ENCODE data around the gene ANKIB1. TPM values are rescaled to one million over a fixed set of nuclear protein-coding genes. Genes with fewer than 3 reads are reported as not detected.

ANKIB1 gene
- polyA plus RNA-seq, 2 of the 4 experiments (the other 2 are of a cell fraction), result 20.7 to 59.5 TPM

DNA sequence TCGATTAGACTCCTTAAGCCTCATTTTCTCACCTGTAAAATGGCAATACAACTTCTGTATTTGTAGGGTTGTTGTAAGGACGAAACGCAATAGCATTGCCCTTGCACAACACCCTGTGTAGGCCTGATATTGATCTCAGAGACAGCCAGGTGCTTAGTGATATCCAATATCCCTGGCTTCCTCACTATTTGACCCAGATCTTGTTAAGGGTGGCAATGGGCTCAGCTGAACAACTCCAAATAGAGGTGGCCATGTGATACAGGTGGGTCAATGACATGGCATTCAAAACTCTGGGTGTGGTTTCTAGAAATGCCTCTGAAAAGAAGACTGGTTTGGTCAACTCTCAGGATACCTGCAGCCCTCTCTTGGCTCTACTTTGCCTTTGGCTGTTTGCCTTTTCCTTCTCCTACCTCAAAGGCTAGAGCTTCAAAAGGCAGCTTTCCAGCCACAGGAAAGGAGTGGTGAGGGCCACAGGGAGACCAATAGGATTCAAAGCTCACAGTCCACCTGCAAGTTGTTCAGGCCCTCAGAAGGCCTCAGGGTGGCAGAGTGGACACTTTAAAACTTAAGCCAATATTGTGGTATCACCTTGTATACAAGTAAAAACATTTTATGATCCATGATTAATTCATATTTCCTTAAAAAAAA is 186.6 kb downstream of the ANKIB1 start:
- H3K4me2 ChIP-seq, result no peak overlapping the region
- H3K27ac ChIP-seq, result no peak overlapping the region
- DNase-seq (ENCODE audit: low read depth in 1 of 2, low spot score in 1 of 2) (no peak), FAIRE-seq (no peak), ATAC-seq (no peak)
- H3K4me1 ChIP-seq, result no peaks in the 10 kb centered on the region
- ChIA-PET CTCF (interaction anchor here (1.9 kb wide), 1 partner anchor 14 kb away, joined by 9 read pairs; the partner anchor contains the start of gene GATAD1), POLR2A (no interaction called here)
- TF ChIP-seq HOXB13 (CRISPR knock-in tag; IDR thresholded peaks at IDR 0.05; ENCODE audit: low read depth) (no peak), HMGXB4 (CRISPR knock-in tag; IDR thresholded peaks at IDR 0.05; ENCODE audit: borderline replicate concordance) (no peak), GATA3 (IDR thresholded peaks at IDR 0.05; ENCODE audit: borderline replicate concordance) (no peak), POLR2A (IDR thresholded peaks at IDR 0.05; ENCODE audit: low read length) (no peak), BHLHE40 (IDR thresholded peaks at IDR 0.05; ENCODE audit: low read depth, low read length) (no peak), EHF (CRISPR knock-in tag; IDR thresholded peaks at IDR 0.05) (no peak)
- no peak overlapping the region for H3K4me3 ChIP-seq
- 68% methylated on average over 3 of the region's 3 CpGs for WGBS (ENCODE audit: missing lambda C conversion rate)
- H3K9me3 ChIP-seq, result no peaks in the 10 kb centered on the region

DNA sequence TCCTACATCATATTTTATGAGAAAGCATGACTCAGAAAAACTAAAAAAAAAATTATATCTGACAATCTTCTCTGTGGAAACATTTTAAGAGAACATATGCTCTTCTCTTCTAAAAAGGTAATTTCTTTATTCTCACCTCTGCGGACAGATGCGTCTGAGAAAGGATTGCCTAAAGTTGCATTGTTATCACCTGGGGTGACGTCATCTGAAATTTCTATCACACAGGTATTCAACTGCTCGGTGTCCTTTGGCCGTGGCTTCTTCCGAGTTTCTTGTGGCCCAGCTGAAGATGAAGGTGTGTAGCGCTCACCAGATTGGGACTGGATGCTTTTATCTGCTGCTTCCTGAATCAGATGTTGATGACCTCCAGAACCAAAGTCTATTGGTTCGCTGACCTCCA is 187.2 kb downstream of the ANKIB1 start:
- 86% methylated on average over 8 of the region's 8 CpGs for WGBS (ENCODE audit: missing lambda C conversion rate)
- ATAC-seq, result no peak
- Histone ChIP-seq H3K4me3 (no peak overlapping the region), H3K4me1 (no peaks in the 10 kb centered on the region), H3K4me2 (no peak overlapping the region), H3K27ac (no peak overlapping the region), H3K9me3 (no peaks in the 10 kb centered on the region)
- no peak for FAIRE-seq
- POLR2A ChIA-PET, result no interaction called here
- no peak for DNase-seq (ENCODE audit: low read depth in 1 of 2, low spot score in 1 of 2)
- TF ChIP-seq POLR2AphosphoS2 (conservative IDR thresholded peaks at IDR 0.05; ENCODE audit: low read length) (no peak), JUNB (IDR thresholded peaks at IDR 0.05) (no peak), RFX5 (IDR thresholded peaks at IDR 0.05) (no peak), HES2 (IDR thresholded peaks at IDR 0.05) (no peak), TFCP2L1 (CRISPR knock-in tag; IDR thresholded peaks at IDR 0.05) (no peak), TP53 (CRISPR knock-in tag; IDR thresholded peaks at IDR 0.05) (no peak), PHF8 (IDR thresholded peaks at IDR 0.05; ENCODE audit: borderline replicate concordance, low read depth) (no peak), USF2 (IDR thresholded peaks at IDR 0.05) (no peak), CBX8 (IDR thresholded peaks at IDR 0.05) (no peak), EHMT2 (IDR thresholded peaks at IDR 0.05; ENCODE audit: low read depth) (no peak), MAX (IDR thresholded peaks at IDR 0.05) (no peak), HOXB13 (CRISPR knock-in tag; IDR thresholded peaks at IDR 0.05; ENCODE audit: low read depth) (no peak), CEBPB (IDR thresholded peaks at IDR 0.05) (no peak), RNF2 (IDR thresholded peaks at IDR 0.05; ENCODE audit: borderline replicate concordance, low read depth) (no peak), KDM1A (IDR thresholded peaks at IDR 0.05; ENCODE audit: low read depth) (no peak), ZFP36 (IDR thresholded peaks at IDR 0.05; ENCODE audit: borderline replicate concordance, partially characterized antibody) (no peak)
- TF ChIP-seq, protein P1, sequence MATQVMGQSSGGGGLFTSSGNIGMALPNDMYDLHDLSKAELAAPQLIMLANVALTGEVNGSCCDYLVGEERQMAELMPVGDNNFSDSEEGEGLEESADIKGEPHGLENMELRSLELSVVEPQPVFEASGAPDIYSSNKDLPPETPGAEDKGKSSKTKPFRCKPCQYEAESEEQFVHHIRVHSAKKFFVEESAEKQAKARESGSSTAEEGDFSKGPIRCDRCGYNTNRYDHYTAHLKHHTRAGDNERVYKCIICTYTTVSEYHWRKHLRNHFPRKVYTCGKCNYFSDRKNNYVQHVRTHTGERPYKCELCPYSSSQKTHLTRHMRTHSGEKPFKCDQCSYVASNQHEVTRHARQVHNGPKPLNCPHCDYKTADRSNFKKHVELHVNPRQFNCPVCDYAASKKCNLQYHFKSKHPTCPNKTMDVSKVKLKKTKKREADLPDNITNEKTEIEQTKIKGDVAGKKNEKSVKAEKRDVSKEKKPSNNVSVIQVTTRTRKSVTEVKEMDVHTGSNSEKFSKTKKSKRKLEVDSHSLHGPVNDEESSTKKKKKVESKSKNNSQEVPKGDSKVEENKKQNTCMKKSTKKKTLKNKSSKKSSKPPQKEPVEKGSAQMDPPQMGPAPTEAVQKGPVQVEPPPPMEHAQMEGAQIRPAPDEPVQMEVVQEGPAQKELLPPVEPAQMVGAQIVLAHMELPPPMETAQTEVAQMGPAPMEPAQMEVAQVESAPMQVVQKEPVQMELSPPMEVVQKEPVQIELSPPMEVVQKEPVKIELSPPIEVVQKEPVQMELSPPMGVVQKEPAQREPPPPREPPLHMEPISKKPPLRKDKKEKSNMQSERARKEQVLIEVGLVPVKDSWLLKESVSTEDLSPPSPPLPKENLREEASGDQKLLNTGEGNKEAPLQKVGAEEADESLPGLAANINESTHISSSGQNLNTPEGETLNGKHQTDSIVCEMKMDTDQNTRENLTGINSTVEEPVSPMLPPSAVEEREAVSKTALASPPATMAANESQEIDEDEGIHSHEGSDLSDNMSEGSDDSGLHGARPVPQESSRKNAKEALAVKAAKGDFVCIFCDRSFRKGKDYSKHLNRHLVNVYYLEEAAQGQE (IDR thresholded peaks at IDR 0.05), result no peak
- CTCF ChIA-PET, result interaction anchor here (0.5 to 2.4 kb wide), 3 partner anchors 7 to 493 kb away, joined by 3 to 9 read pairs (median 8); partner anchors contain the start of genes AKAP9 and GATAD1

Measured in A549 (cell line).